T-helper 17 cell (primary cell): Measurements from ENCODE around the gene PDIK1L. TPM values are rescaled to one million over a fixed set of nuclear protein-coding genes. Genes with fewer than 3 reads are reported as not detected.
A peak's percentile ranks its signal among the peaks of the same experiment; 100 is the strongest.
"Not testable (repeated sequence)": the region's sequence is repeated elsewhere in the genome, so short reads cannot be mapped to it uniquely, and the experiment has no call there.

ENCODE experiments used
- ATAC-seq: fragments of 150-1000 bp; cut with Tn5 transposase; 2 replicates; pipeline ENCODE4 v1.10.0; 2021; ENCODE audit warnings: mild to moderate bottlenecking, moderate library complexity
- DNase-seq, 3 donors: peaks; one replicate each; pipeline versions ENCODE4 v3.0.0 to v3.0.0-alpha.2; 2020 to 2021
- H3K9me3 ChIP-seq: one replicate; pipeline ENCODE4 v1.7.0; 2013; ENCODE audit warnings: low read length, mild to moderate bottlenecking; ENCODE audit not compliant: control insufficient read depth, poor library complexity, severe bottlenecking
- H3K27ac Mint-ChIP-seq: one replicate; pipeline ENCODE4 v1.8.0; 2022; ENCODE audit warnings: mild to moderate bottlenecking, moderate library complexity, mixed read lengths
- H3K27me3 Mint-ChIP-seq: one replicate; pipeline ENCODE4 v1.8.0; 2022; ENCODE audit warnings: mixed read lengths
- H3K36me3 Mint-ChIP-seq: one replicate; pipeline ENCODE4 v1.8.0; 2022; ENCODE audit warnings: low read depth, mixed read lengths
- H3K4me1 Mint-ChIP-seq: one replicate; pipeline ENCODE4 v1.8.0; 2022; ENCODE audit warnings: mild to moderate bottlenecking, mixed read lengths
- H3K4me3 Mint-ChIP-seq: one replicate; pipeline ENCODE4 v1.8.0; 2022; ENCODE audit warnings: mild to moderate bottlenecking, moderate library complexity, mixed read lengths
- total RNA-seq, 4 donors: library from RNA in 2 of 4; stranded (reverse) in 2 of 4; gene quantifications; one replicate each; pipeline ENCODE4 v1.2.3 and lab custom pipeline; 2022 to 2026

The PDIK1L gene
- total RNA-seq, 2 donors from 2014 or later, result 6.8 to 7.6 TPM

DNA sequence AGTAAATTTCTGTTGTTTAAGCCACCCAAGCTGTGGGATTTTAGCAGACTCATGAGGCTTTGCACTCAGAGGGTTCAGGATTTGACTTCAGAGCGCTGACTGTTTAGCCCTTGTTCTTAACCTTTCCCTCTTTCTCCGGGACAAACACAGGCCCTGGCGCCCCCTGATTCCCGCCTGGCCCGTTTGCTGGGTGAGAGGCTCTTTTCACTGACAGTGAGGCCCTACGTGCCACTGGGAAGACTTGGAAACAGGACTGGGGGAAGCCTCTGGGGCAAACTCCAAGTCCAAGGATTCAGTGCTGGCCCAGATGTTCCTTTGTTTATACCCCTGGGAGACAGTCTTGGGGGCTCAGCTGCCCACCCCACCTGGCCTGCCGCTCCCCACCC, 32.5 kb upstream of the PDIK1L start:
- H3K4me3 Mint-ChIP-seq, result no peak overlapping the region
- H3K27me3 Mint-ChIP-seq, result peaks cover 61% of the 10 kb centered on the region
- H3K27ac Mint-ChIP-seq, result no peak overlapping the region
- DNase-seq (no peak), ATAC-seq (no peak)
- peaks cover 2% of the 10 kb centered on the region for H3K36me3 Mint-ChIP-seq
- H3K9me3 ChIP-seq, result no peaks in the 10 kb centered on the region
- H3K4me1 Mint-ChIP-seq, result peaks cover 12% of the 10 kb centered on the region

DNA sequence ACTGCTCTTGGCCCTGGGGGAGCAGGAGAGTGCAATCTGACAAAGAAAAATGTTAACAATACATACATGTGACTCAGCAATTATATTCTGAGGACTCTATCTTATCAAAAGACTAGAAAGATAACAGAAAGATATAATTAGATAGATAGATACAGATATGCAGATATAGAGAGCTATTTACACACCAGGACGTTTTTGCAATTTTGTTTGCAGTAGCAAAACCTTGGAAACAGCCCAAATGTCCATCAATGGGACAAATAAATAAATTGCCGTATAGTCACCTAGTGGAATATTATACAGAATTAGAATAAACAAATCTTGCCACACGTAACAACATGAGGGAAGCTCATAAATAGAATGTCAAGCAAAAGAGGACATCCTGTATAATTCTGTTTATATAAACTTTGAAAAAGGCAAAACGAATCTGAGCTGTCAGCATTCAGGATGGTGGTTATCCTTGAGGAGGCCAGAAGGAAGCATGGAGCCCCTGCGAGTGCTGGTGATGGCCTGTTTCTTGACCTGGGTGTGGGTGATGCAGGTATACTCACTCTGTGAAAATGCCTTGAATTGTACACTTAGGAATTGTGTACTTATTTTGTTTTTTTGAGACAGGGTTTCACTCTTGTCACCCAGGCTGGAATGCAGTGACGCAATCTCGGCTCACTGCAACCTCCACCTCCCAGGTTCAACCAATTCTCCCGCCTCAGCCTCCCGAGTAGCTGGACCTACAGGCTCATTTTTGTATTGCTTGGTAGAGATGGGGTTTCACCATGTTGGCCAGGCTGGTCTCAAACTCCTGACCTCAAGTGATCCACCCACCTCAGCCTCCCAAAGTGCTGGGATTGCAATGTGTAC, 31.4 kb upstream of the PDIK1L start:
- no peak for DNase-seq
- no peaks in the 10 kb centered on the region for H3K9me3 ChIP-seq
- Mint-ChIP-seq H3K4me3 (no peak overlapping the region), H3K27ac (no peak overlapping the region), H3K27me3 (peaks cover 64% of the 10 kb centered on the region), H3K36me3 (peaks cover 4% of the 10 kb centered on the region), H3K4me1 (peaks cover 12% of the 10 kb centered on the region)
- no peak for ATAC-seq

GRCh38 chr1:26081267-26082019, 30.2 kb upstream of the PDIK1L start:
- H3K27ac Mint-ChIP-seq, result no peak overlapping the region
- DNase-seq (no peak), ATAC-seq (no peak)
- H3K9me3 ChIP-seq, result no peaks in the 10 kb centered on the region
- H3K36me3 Mint-ChIP-seq, result peaks cover 4% of the 10 kb centered on the region
- H3K27me3 Mint-ChIP-seq, result peaks cover 66% of the 10 kb centered on the region
- no peaks in the 10 kb centered on the region for H3K4me1 Mint-ChIP-seq
- H3K4me3 Mint-ChIP-seq, result no peak overlapping the region

DNA sequence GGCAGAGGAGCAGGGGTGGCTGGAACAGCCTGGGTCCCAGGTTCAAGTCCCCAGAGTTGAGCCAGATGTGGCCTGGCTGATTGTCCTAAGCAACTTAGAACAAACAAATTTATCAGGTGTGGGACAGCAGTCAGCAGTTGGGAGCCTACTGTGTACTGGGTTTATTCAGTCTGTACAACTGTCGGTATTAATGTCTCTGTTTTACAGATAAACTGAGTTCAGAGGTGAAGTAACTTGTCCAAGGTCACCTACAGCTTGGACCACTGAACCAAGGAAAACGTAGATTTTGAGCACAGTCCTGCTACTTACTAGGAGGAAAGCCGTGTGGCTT, 29.6 kb upstream of the PDIK1L start:
- no peaks in the 10 kb centered on the region for H3K4me1 Mint-ChIP-seq
- H3K9me3 ChIP-seq, result no peaks in the 10 kb centered on the region
- H3K27me3 Mint-ChIP-seq, result peaks cover 68% of the 10 kb centered on the region
- no peak overlapping the region for H3K27ac Mint-ChIP-seq
- H3K4me3 Mint-ChIP-seq, result no peak overlapping the region
- DNase-seq (no peak), ATAC-seq (no peak)
- peaks cover 4% of the 10 kb centered on the region for H3K36me3 Mint-ChIP-seq

GRCh38 chr1:26083208-26083607, 28.4 kb upstream of the PDIK1L start:
- ATAC-seq (no peak), DNase-seq (no peak)
- Mint-ChIP-seq H3K4me1 (no peaks in the 10 kb centered on the region), H3K27me3 (peaks cover 61% of the 10 kb centered on the region), H3K27ac (no peak overlapping the region), H3K36me3 (peaks cover 4% of the 10 kb centered on the region), H3K4me3 (no peak overlapping the region)
- H3K9me3 ChIP-seq, result no peaks in the 10 kb centered on the region

DNA sequence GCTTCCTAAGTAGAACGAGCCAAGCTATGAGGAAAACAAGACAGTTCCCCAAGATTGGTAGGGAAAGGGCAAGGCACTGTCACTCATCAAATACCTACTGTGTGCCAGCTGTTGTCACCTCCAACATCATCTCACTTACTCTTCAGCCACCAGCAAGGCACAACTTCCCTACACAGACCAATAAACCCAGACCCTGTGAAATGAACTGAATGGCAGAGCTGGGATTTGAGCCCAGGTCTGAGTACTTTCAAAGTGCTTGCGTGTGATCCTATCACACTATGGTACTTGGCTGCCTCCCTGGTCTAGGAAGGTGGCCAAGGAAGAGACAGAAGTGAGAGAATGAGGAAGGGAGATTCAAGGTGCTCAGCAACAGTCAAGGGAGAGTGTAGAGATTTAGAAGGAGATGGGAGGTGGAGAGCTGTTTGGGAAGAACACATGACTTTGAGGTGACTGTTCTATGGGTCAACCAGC, 27.5 kb upstream of the PDIK1L start:
- Mint-ChIP-seq H3K27me3 (peaks cover 52% of the 10 kb centered on the region), H3K4me1 (no peaks in the 10 kb centered on the region), H3K36me3 (peaks cover 4% of the 10 kb centered on the region), H3K4me3 (no peak overlapping the region), H3K27ac (no peak overlapping the region)
- no peaks in the 10 kb centered on the region for H3K9me3 ChIP-seq
- ATAC-seq (no peak), DNase-seq (no peak)

- DNase-seq (no peak), ATAC-seq (no peak)
- peaks cover 4% of the 10 kb centered on the region for H3K36me3 Mint-ChIP-seq
- H3K9me3 ChIP-seq, result no peaks in the 10 kb centered on the region
- peaks cover 49% of the 10 kb centered on the region for H3K27me3 Mint-ChIP-seq
- H3K27ac Mint-ChIP-seq, result no peak overlapping the region
- H3K4me3 Mint-ChIP-seq, result no peak overlapping the region
- no peaks in the 10 kb centered on the region for H3K4me1 Mint-ChIP-seq
These were observed 26.8 kb upstream of the PDIK1L start for GRCh38 chr1:26084844-26085243.

- Mint-ChIP-seq H3K4me3 (no peak overlapping the region), H3K27me3 (peaks cover 52% of the 10 kb centered on the region), H3K27ac (no peak overlapping the region), H3K4me1 (no peaks in the 10 kb centered on the region), H3K36me3 (peaks cover 3% of the 10 kb centered on the region)
- no peak for ATAC-seq
- H3K9me3 ChIP-seq, result no peaks in the 10 kb centered on the region
- DNase-seq, result no peak
These were observed 22.5 kb upstream of the PDIK1L start for GRCh38 chr1:26089125-26089524.

DNA sequence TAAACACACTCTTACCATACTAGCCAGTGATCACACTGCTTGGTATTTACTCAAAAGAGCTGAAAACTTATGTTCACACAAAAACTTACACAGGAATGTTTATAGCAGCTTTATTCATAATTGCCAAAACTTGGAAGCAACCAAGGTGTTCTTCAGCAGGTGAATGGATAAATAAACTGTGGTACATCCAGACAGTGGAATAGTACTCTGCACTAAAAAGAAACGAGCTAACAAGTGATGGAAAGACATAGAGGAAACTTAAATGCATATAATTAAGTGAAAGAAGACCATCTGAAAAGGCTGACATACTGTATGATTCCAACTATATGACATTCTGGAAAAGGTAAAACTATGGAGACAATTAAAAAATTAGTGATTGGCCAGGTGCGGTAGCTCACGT, 20.7 kb upstream of the PDIK1L start:
- ATAC-seq, result no peak
- H3K9me3 ChIP-seq, result no peaks in the 10 kb centered on the region
- H3K36me3 Mint-ChIP-seq, result no peaks in the 10 kb centered on the region
- H3K27me3 Mint-ChIP-seq, result peaks cover 38% of the 10 kb centered on the region
- no peak overlapping the region for H3K4me3 Mint-ChIP-seq
- no peak overlapping the region for H3K27ac Mint-ChIP-seq
- no peaks in the 10 kb centered on the region for H3K4me1 Mint-ChIP-seq
- DNase-seq, result no peak

DNA sequence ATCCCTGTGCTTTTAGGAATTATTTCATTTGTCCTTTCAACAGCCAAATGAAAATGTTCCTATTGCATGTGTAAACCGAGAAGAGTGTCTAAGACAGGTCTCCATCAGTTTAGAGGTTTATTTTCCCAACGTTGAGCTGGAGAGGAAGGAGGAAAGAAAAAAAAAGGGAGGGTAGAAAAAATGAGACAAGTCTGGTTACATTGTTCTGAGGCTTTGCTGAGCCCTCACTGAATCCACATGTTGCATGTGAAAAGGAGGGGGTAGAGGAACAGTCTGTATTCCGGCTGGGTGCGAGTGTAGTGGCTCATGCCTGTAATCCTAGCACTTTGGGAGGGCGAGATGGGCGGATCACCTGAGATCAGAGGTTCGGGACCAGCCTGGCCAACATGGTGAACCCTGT, 19.2 kb upstream of the PDIK1L start:
- ATAC-seq (no peak), DNase-seq (no peak)
- Mint-ChIP-seq H3K4me3 (no peak overlapping the region), H3K36me3 (no peaks in the 10 kb centered on the region), H3K4me1 (no peaks in the 10 kb centered on the region), H3K27ac (peak overlapping the region; percentile 60), H3K27me3 (peaks cover 29% of the 10 kb centered on the region)
- no peaks in the 10 kb centered on the region for H3K9me3 ChIP-seq

DNA sequence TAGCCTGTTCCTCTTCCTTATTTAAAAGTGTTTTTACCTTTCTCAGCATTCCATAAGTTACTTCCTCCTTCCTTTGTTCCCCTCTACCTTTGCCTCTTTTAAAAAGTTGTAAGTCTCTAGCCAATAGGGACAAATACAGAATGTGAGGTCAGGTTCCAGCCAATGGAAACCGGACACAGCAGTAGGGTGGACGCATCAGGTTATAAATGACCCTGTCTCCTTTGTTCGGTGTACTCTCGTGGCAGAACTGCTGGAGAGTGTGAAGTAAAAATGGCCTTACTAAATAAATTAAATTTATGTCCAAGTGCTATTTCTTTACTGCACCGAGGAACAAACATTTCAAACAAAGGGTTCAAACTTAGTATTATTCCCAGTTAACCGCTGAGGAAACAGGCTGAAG, 18.1 kb upstream of the PDIK1L start:
- not testable (repeated sequence) for H3K27ac Mint-ChIP-seq, H3K9me3 ChIP-seq, DNase-seq, H3K36me3 Mint-ChIP-seq, H3K4me3 Mint-ChIP-seq, H3K4me1 Mint-ChIP-seq, ATAC-seq
- peaks cover 34% of the 10 kb centered on the region for H3K27me3 Mint-ChIP-seq

GRCh38 chr1:26094076-26094669, 17.5 kb upstream of the PDIK1L start:
- no peak overlapping the region for H3K27ac Mint-ChIP-seq
- H3K4me3 Mint-ChIP-seq, result no peak overlapping the region
- DNase-seq (no peak), ATAC-seq (no peak)
- H3K4me1 Mint-ChIP-seq, result peaks cover 4% of the 10 kb centered on the region
- no peaks in the 10 kb centered on the region for H3K9me3 ChIP-seq
- peaks cover 34% of the 10 kb centered on the region for H3K27me3 Mint-ChIP-seq
- no peaks in the 10 kb centered on the region for H3K36me3 Mint-ChIP-seq

- peaks cover 4% of the 10 kb centered on the region for H3K4me1 Mint-ChIP-seq
- H3K9me3 ChIP-seq, result no peaks in the 10 kb centered on the region
These were observed 16.8 kb upstream of the PDIK1L start for GRCh38 chr1:26094677-26095383.

More at GRCh38 chr1:26094677-26095383, 16.8 kb upstream of the PDIK1L start:
- ATAC-seq, result no peak
- peaks cover 32% of the 10 kb centered on the region for H3K27me3 Mint-ChIP-seq
- DNase-seq, result no peak
- no peaks in the 10 kb centered on the region for H3K36me3 Mint-ChIP-seq
- no peak overlapping the region for H3K27ac Mint-ChIP-seq
- no peak overlapping the region for H3K4me3 Mint-ChIP-seq
